GM19035 (cell line): Measurements from ENCODE around the gene GALNT7.
"Not testable (repeated sequence)": the region's sequence is repeated elsewhere in the genome, so short reads cannot be mapped to it uniquely, and the experiment has no call there.

Source experiments
- ATAC-seq: cut with Tn5 transposase; IDR thresholded peaks from one replicate; pipeline ENCODE4 v1.9.1; 2021; ENCODE audit not compliant: unreplicated experiment

GALNT7 gene

DNA sequence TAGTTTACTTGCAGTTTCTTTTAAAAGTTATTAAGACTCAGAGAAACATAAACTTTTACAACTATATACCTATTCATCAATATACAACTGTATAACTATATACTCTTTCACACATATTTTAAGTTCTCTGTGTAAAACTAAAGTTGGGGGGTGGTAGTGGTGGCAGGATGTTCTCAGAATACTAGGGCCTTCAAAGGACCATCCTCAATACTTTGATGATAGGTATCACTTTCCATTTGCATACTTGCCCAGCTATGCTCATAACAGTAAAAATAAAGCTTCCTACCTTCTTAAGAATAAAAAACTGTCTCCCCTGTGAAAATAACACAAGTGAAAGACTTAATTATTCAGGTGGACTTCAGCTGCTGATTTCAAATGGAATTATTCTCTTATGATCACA lies 2.9 kb upstream of the GALNT7 start:
- ATAC-seq: no peak

GRCh38 chr4:173166491-173166890 lies 2.1 kb upstream of the GALNT7 start:
- no peak for ATAC-seq

- ATAC-seq: peak; percentile 5
These were observed 734 bp upstream of the GALNT7 start for GRCh38 chr4:173167758-173168395.

DNA sequence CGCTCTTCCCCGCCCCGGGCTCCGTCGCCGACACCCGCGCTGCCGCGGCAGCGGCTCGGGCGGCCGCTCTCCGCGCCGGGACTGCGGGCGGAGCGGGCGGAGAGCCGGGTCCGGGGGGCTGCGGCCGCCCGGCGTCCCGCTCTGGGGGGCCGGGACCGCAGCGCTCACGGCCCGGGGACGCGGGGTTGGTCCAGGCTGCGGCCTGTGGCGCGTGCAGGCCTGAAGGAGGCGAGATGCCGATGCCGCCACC lies 492 bp downstream of the GALNT7 start:
- no peak for ATAC-seq

- peak; percentile 60 for ATAC-seq
These were observed 994 bp downstream of the GALNT7 start for GRCh38 chr4:173169428-173170181.

GRCh38 chr4:173170182-173170778 lies 1.7 kb downstream of the GALNT7 start:
- ATAC-seq: no peak

DNA sequence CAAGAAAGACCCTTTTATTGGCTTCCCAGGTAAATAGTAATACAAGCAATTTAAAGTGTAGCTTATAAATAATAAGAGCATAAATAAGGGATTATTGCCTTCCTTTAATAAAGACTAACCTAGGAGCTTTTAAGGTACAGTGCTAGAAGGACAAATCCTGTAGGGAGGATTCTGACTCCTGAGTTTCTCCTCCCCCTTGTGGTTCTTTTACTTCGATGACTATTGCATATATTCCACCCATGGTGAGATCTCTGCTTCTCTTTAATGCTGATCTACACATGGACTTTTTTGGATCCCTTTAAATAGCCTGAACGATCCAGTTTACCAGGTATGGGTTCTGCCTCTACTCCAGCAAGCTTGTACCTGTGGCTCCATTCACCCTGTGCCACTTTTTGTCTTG lies 2.5 kb downstream of the GALNT7 start:
- no peak for ATAC-seq

DNA sequence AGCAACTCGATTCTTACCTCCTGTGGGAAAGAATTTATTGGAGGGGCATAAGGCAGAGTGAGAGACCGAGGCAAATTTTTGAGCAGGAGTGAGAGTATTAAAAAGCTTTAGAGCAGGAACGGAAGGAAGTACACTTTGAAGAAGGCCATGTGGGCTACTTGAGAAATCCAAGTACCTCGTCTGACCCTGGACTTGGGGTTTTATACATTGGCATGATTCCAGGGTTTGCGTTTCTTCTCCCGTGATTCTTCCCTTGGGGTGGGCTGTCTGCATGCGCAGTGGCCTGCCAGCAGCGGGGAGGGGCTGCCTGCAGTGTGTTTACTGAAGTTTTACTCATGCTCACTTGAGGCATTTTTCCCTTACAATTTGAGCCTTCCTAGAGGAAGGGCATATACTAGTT lies 3.4 kb downstream of the GALNT7 start:
- ATAC-seq: no peak

- no peak for ATAC-seq
These were observed 5.6 kb downstream of the GALNT7 start for GRCh38 chr4:173174184-173174583.

DNA sequence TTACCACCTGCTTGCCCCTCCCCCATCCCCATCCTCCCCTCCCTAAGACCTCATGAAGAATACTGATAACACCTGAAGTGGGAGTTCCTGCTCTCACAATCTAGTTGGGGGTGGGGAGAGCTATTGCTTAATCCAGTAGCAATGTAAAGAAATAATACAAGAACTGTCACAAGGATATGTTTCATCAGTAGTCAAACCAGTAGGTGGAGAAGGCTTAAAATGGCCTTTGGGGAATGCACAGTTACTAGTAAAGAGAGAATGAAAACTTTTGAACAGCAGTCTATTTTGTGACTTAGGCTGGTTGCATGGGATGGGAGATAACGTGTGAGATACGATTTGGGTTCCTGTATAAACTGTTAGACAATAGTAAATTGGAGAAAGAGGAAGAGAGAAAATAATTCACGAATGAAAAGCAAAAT lies 6.0 kb downstream of the GALNT7 start:
- no peak for ATAC-seq

- no peak for ATAC-seq
These were observed 7.4 kb downstream of the GALNT7 start for GRCh38 chr4:173176010-173176409.

GRCh38 chr4:173177232-173177631 lies 8.6 kb downstream of the GALNT7 start:
- ATAC-seq: no peak

GRCh38 chr4:173178144-173178543 lies 9.5 kb downstream of the GALNT7 start:
- ATAC-seq: no peak

GRCh38 chr4:173181848-173182247 lies 13.2 kb downstream of the GALNT7 start:
- ATAC-seq: peak; percentile 53

DNA sequence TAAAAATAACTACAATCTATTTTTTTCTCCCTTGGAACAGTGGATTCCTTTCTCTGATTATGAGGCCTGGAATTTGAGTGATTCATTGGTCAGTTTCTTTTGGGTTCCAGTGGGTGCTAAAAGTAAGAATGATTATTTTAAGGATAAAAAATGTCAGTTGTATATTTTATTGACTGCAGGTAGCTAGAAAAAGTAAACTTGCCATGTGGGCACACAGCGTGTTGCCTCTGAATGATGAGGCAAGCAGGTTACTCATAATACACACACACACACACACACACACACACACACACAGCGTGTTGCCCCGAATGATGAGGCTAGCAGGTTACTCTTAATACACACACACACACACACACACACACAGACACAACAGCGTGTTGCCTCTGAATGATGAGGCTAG lies 13.8 kb downstream of the GALNT7 start:
- no peak for ATAC-seq

- ATAC-seq: not testable (repeated sequence)
These were observed 15.1 kb downstream of the GALNT7 start for GRCh38 chr4:173183659-173184247.

DNA sequence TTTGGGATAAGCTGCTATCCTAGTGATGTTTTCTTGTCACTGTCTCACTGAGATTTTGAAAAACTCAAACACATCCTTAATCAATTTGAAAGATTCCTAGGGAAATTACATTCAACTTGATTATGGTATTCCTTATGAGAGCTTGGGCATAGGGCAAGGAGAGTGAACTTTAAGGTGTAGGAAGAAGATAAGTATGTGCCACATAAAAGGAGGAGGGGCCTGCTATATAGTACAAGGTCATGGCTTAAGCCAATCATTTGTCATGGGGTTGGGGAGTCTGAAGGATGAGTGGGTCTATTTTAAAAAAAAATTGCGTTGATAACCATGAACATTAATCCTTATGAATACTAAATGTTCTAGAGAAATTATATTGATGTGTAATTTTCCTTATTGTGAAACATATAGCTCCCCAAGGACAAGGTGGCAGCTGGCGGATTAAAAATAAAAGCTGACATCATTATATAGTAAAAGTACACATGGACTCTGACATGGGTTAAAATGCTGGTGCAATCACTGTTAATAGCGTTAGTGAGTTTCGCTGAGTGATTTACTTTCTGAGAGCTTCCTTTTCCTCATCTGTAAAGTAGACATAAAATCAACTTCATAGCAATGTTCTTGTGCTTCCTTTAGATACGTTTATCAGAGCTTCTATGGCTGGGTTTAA lies 17.4 kb downstream of the GALNT7 start:
- no peak for ATAC-seq

DNA sequence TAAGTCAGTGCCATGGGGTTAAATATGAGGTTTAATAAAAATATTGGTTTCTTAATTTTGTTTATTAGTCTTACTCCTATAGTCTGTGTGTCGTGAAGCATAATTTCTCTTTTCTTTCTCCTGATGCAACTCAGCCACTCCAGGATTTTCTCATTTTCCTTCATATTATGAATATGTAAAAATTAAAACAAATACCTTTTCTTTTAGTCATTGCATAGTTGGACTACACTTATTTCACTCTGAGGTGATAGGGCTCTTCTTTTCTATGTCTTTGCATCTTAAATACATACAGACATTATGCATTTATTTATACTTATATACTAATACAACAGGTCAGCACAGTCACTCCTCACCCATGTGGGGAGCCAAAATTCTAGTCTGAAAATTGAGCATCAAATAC lies 19.1 kb downstream of the GALNT7 start:
- ATAC-seq: no peak

DNA sequence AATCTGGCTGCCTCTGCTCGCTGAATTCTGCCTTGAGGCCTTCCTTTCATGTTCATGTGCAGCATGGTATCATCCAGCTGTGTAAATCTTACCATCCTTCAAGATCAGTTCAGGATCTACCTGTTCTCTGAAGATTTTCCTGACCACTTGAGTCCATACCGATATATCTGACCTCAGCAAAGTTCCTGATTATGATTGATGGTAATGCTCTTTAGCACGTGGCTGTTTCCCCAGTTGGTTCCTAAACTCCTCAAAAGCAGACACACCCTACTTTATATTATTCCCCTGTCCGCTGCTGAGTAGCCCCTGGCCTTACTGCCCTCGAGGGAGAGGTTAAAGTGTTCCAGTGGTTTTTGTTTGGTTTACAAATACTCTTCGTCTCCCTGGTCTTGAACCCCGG lies 20.0 kb downstream of the GALNT7 start:
- ATAC-seq: no peak

- no peak for ATAC-seq
These were observed 20.6 kb downstream of the GALNT7 start for GRCh38 chr4:173189117-173189693.

DNA sequence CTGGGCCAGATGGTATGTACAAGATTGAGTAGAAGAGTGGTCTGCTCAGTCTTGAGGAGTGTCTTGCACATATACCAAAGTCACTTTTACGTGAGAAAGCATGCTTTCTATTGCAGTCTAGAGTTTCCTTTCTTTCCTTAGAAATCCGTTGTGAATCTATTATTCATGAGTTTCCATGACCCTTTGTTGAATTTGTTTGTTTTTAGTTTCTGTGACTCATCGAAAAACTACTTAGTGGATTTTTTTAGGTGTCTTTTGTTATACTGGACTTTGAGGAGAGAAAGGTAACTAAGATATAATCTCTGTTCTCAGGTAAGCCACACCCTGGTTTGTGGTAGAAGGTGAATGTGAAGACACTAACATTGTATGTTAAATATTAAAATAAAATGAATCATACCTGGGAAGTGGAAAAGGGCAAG lies 23.0 kb downstream of the GALNT7 start:
- ATAC-seq: no peak
